NT2/D1 (cell line): ENCODE measurements around the gene SYT1.

ENCODE experiments used
- SUZ12 ChIP-seq: IDR thresholded peaks from 2 replicates; pipeline ENCODE4 v1.6.1; 2011; ENCODE audit not compliant: insufficient read length, insufficient read depth; ENCODE audit errors: extremely low read depth
- YY1 ChIP-seq: IDR thresholded peaks from 2 replicates; pipeline ENCODE4 v1.6.1; 2011; ENCODE audit not compliant: insufficient read length, insufficient read depth
- ZNF274 ChIP-seq: IDR thresholded peaks from 2 replicates; pipeline ENCODE4 v1.6.1; 2011; ENCODE audit warnings: mild to moderate bottlenecking, low read depth, low read length

DNA sequence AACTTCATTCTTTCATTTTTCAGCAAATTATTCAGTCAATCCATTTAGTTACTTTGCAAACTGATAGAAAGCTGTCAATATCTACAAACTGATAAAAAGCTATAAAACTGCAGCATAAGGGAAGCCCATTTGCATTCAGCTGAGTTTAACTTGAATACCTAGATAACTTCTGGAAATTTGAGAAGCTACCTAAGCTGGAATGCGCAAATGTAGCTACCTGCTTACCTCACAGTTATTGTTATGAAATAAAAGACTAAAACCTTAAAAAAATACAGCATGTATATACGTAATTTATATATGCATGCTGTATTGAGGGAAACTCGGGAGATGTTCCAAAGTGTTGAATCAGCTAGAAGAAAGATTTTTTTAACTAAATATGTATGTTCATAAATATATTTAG, 94.4 kb downstream of the SYT1 start:
- TF ChIP-seq ZNF274, result no peak
- TF ChIP-seq SUZ12, result no peak
- TF ChIP-seq YY1, result no peak
